Measurements from ENCODE around the gene SLC1A7.
"Not testable (repeated sequence)": the region's sequence is repeated elsewhere in the genome, so short reads cannot be mapped to it uniquely, and the experiment has no call there.

Gene SLC1A7

GRCh38 chr1:53142226-53142853 is at the start of gene SLC1A7:
SLC1A7 (minus strand) TSS chr1:53142638; CDS start chr1:53142449, 189 bp downstream.
- no peak for DNase-seq

- no peak for DNase-seq
Measured at GRCh38 chr1:53190210-53190611, 47.8 kb upstream of the SLC1A7 start.

GRCh38 chr1:53189061-53189460 is 46.6 kb upstream of the SLC1A7 start:
- no peak for DNase-seq

- no peak for DNase-seq
Measured at GRCh38 chr1:53188099-53188498, 45.7 kb upstream of the SLC1A7 start.

- DNase-seq, result no peak
Measured at GRCh38 chr1:53187401-53187800, 45.0 kb upstream of the SLC1A7 start.

GRCh38 chr1:53186533-53186932 is 44.1 kb upstream of the SLC1A7 start:
- no peak for DNase-seq

- not testable (repeated sequence) for DNase-seq
Measured at GRCh38 chr1:53185955-53186297, 43.5 kb upstream of the SLC1A7 start.

- no peak for DNase-seq
Measured at GRCh38 chr1:53183095-53183990, 40.9 kb upstream of the SLC1A7 start.

- no peak for DNase-seq
Measured at GRCh38 chr1:53182716-53183094, 40.3 kb upstream of the SLC1A7 start.

- peak; percentile 82 for DNase-seq
Measured at GRCh38 chr1:53182111-53182593, 39.7 kb upstream of the SLC1A7 start.

GRCh38 chr1:53180951-53181350 is 38.5 kb upstream of the SLC1A7 start:
- DNase-seq, result no peak

GRCh38 chr1:53180226-53180625 is 37.8 kb upstream of the SLC1A7 start:
- no peak for DNase-seq

GRCh38 chr1:53176452-53177208 is 34.2 kb upstream of the SLC1A7 start:
- DNase-seq, result no peak

GRCh38 chr1:53174971-53175913 is 32.8 kb upstream of the SLC1A7 start:
- DNase-seq, result no peak

- DNase-seq, result no peak
Measured at GRCh38 chr1:53172426-53173128, 30.1 kb upstream of the SLC1A7 start.

GRCh38 chr1:53166912-53167311 is 24.5 kb upstream of the SLC1A7 start:
- no peak for DNase-seq

GRCh38 chr1:53166366-53166765 is 23.9 kb upstream of the SLC1A7 start:
- no peak for DNase-seq

- no peak for DNase-seq
Measured at GRCh38 chr1:53165408-53165961, 23.0 kb upstream of the SLC1A7 start.

GRCh38 chr1:53163291-53163768 is 20.9 kb upstream of the SLC1A7 start:
- no peak for DNase-seq

- DNase-seq, result no peak
Measured at GRCh38 chr1:53162621-53163020, 20.2 kb upstream of the SLC1A7 start.

GRCh38 chr1:53160924-53161378 is 18.5 kb upstream of the SLC1A7 start:
- DNase-seq, result no peak
